Stimulated activated CD4-positive, alpha-beta T cell treated with anti-CD3 and anti-CD28 coated beads, Interleukin-15, amount 100 ng/mL, for 24 hours (primary cell): ENCODE results near the gene DIPK1B.
A peak's percentile ranks its signal among the peaks of the same experiment; 100 is the strongest.
"Not testable (repeated sequence)": the region's sequence is repeated elsewhere in the genome, so short reads cannot be mapped to it uniquely, and the experiment has no call there.

ENCODE experiments used
- DNase-seq: peaks from one replicate; pipeline ENCODE4 v3.0.0-alpha.2; 2020

Gene DIPK1B

DNA sequence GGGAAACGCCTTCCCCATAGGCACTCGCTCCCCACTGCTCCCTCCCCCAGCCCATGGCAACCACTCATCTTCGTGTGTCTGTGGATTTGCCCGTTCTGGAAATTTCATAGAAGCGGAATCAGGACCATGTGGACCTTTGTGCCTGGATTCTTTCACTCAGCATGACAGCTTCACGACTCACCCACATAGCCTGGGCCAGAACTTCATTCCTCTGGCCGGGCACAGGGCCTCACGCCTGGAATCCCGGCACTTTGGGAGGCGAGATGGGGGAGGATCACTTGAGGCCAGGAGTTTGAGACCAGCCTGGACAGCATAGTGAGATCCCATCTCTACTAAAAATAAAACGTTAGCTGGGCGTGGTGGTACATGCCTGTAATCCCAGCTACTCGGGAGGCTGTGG, 12.1 kb upstream of the DIPK1B start:
- DNase-seq, result no peak

GRCh38 chr9:136700959-136701667, 11.3 kb upstream of the DIPK1B start:
- peak; percentile 85 for DNase-seq

GRCh38 chr9:136701668-136702053, 10.7 kb upstream of the DIPK1B start:
- no peak for DNase-seq

GRCh38 chr9:136703276-136703860, 9.0 kb upstream of the DIPK1B start:
- DNase-seq, result no peak

DNA sequence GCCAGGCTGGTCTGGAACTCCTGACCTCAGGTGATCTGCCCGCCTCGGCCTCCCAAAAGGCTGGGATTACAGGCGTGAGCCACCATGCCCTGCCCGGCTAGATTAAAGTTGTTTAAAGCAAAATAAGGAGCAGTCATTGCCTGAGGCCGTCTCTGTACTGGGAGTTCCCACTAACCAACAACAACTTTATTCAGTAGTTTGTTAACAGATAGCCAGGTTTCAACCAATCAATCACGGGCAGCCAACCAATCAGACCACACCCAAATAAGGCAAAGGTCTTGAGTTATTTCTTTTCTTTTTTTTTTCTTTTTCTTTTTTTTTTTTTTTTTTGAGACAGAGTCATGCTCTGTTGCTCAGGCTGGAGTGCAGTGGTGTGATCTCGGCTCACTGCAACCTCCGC, 7.6 kb upstream of the DIPK1B start:
- not testable (repeated sequence) for DNase-seq

GRCh38 chr9:136705564-136705963, 6.8 kb upstream of the DIPK1B start:
- no peak for DNase-seq

GRCh38 chr9:136707011-136707410, 5.4 kb upstream of the DIPK1B start:
- DNase-seq, result no peak

DNA sequence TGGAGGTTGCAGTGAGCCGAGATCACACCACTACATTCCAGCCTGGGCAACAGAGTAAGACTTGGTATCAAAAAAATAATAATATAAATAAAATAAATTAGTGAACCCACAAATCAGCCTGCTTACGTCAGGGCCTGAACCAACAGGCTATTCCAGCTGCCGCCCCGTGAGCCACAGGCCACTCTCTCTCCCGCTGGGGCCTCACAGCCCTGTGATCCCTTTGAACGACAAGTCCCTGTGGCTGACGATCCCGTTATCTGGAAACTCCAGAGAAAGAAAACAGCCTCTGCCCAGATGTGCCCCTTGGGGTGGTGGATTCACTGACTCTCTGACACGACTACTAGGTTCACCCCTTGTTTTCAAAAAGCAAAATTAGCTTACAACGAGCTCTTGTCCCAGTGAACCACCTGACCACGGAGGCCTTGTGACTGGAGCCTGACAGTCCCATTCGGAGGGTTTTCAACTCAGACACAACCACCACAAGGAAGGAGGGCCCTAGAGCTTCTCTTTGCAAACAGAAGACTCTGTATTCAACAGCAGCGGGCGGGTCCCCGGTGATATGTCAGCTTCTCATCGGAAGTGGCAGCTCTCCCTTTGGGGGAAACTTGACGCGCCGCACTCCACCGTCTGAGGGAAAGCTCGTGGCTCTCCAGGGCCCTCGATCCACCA, 4.4 kb upstream of the DIPK1B start:
- no peak for DNase-seq

GRCh38 chr9:136709454-136710109, 2.8 kb upstream of the DIPK1B start:
- no peak for DNase-seq

GRCh38 chr9:136710543-136710942, 1.8 kb upstream of the DIPK1B start:
- no peak for DNase-seq

GRCh38 chr9:136711219-136711648, 1.1 kb upstream of the DIPK1B start:
- not testable (repeated sequence) for DNase-seq

DNA sequence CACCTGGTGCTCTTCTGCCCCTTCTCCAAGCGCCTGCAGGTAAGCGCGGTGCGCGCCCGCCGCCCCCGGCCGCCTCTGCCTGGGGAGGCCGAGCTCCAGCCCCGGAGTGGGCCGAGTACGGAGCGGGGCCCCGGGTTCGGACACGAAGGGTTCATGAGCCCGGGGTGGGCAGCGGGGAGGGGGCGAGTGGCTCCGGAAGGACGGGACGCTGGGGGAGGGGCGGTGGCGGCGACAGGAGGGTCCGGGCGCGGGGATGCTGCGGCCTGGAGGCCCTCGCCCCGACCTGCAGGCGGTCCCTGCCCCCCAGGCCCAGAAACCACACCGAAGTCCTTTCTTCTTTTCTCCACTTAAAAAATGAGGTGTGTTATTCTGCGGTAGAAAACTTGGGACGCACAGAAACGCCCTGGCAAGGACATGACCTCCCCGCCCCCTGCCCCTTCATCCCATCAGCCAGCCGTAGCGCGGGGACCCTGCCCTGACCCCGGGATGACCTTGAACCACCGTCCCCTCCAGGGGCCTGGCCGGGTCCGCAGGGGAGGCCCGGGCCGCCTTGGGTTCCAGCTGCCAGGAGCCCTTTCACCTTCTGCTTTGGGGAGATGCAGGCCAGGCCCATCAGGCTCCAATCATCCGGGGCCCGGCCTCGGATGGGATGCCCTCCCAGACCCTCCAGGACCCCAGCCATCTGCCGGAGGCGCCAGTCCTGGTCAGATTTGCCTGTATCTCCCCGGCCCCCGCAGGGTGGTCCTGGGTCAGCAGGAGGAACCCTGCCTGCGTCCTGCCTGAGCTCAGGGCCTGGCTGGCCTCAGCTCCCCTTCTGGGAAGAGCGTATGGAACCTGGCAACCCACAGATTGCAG, 545 bp downstream of the DIPK1B start:
- DNase-seq, result no peak

- no peak for DNase-seq
Observed at GRCh38 chr9:136713550-136713949, 1.2 kb downstream of the DIPK1B start.

DNA sequence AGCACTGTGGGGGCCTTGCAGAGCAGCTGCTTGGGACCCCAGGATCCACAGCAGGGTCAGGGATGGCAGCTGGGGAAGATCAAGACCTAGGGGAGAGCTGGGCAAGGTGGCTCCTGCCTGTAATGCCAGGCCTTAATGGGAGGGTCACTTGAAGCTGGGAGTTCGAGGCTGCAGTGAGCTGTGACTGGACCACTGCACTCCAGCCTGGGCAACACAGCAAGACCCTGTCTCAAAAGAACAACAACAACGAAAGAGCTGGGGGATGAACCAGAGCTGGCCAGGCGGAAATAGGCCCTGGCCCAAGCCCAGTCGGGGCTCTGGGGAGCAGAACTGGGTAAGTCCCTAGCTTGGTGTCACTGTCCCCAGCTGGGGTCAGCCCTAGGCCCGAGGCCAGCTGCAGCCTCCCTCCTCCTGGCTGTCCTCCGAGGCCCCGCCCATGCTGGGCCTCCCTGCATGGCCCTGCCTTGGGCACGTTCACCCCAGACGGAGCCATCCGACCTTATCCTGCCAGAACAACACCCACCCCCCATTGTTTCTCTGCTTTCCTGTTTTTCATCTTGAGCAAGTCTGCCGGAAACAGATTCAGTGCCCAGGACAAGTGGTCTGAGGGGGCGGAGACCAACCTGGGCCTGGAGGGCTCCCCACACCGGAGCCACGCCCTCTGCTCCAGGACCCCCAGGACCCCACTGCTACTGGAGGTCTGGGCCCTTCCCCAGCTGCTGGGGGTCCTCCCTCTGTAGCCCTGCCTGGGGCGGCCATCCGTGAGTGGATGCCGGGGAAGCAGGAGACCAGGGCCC, 1.9 kb downstream of the DIPK1B start:
- no peak for DNase-seq

DNA sequence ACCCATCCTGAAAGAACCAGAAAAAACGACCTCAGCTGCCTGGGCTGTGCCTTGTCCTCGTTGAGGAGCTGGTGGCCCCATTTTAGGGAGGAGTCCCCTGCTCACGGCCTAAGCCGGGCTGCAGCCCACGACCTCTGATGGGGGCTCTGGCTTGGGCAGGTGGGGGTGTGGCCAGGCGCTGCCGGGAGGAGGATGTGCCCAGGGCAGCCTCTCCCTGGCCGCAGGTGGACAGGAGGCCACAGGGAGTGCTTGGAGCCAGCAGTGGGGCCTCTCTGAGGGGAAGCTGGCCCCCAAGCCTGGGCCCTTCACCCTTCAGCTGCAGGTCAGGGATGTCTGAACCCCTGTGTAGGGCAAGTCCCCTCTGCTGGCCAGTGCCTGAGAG, 2.5 kb downstream of the DIPK1B start:
- DNase-seq, result no peak

GRCh38 chr9:136717399-136717798, 5.0 kb downstream of the DIPK1B start:
- DNase-seq, result no peak

GRCh38 chr9:136718345-136719194, 6.2 kb downstream of the DIPK1B start:
- DNase-seq, result no peak

GRCh38 chr9:136719195-136719880, 7.0 kb downstream of the DIPK1B start:
- DNase-seq, result no peak

GRCh38 chr9:136720251-136720897, 8.0 kb downstream of the DIPK1B start:
- peak; percentile 38 for DNase-seq

- no peak for DNase-seq
Observed at GRCh38 chr9:136720898-136721338, 8.5 kb downstream of the DIPK1B start.
